ENCODE measurements around the gene LGALS14. TPM values are rescaled to one million over a fixed set of nuclear protein-coding genes. Genes with fewer than 3 reads are reported as not detected.

LGALS14 gene
- total RNA-seq, 4 donors from 2014 or later, result not detected

DNA sequence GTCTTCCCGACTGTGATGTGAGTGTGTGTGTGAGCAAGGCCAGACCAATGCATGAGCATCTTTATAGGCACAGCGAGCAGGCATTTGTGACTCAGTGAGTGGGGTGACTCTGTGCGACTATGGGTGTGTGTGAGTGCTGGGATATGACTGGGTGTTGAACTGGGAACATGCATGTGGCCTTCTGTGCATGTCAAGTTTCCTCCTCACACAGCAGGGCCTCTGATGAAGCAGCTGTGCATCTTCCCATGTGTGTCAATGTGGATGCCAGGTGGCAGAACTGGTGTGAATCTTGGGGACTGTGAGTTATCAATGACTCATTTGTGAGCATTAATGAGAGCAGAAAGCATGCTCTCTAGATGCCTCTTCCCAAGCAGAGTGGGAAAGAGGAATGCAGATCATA lies 12.1 kb upstream of the LGALS14 start:
- ATAC-seq (no peak), DNase-seq (no peak)
- Histone ChIP-seq H3K9me3 (no peaks in the 10 kb centered on the region), H3K4me1 (no peaks in the 10 kb centered on the region), H3K36me3 (no peaks in the 10 kb centered on the region), H3K4me3 (no peak overlapping the region), H3K27me3 (no peaks in the 10 kb centered on the region), H3K27ac (no peak overlapping the region)
- intact Hi-C loops (cut with DNase I; ENCODE audit: low total_unique reads), result no loop called here
- TF ChIP-seq POLR2A (IDR thresholded peaks at IDR 0.05), result no peak
- TF ChIP-seq, protein P1, sequence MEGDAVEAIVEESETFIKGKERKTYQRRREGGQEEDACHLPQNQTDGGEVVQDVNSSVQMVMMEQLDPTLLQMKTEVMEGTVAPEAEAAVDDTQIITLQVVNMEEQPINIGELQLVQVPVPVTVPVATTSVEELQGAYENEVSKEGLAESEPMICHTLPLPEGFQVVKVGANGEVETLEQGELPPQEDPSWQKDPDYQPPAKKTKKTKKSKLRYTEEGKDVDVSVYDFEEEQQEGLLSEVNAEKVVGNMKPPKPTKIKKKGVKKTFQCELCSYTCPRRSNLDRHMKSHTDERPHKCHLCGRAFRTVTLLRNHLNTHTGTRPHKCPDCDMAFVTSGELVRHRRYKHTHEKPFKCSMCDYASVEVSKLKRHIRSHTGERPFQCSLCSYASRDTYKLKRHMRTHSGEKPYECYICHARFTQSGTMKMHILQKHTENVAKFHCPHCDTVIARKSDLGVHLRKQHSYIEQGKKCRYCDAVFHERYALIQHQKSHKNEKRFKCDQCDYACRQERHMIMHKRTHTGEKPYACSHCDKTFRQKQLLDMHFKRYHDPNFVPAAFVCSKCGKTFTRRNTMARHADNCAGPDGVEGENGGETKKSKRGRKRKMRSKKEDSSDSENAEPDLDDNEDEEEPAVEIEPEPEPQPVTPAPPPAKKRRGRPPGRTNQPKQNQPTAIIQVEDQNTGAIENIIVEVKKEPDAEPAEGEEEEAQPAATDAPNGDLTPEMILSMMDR (IDR thresholded peaks at IDR 0.05 in 4 of 5, conservative IDR thresholded peaks at IDR 0.05 in 1 of 5), result no peak
- in situ Hi-C loops (cut with MboI; ENCODE audit: low sequenced_read_pairs in 4 of 4), result no loop called here

DNA sequence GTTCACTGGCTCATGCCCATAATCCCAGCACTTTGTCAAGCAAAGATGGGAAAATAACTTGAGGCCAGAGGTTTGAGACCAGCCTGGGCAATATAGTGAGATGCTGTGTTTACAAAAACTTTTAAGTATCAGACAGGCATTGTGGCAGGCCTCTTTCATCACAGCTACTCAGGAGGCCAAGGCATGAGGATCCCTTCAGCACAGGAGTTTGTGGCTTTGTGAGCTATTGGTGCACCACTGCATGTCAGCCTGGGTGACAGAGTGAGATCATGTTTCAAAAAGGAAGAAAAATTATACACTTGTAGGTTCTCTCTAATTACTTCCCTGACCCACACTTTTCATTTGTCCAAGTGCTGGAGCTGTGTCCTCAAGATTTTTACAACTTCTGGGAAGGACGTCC lies 11.5 kb upstream of the LGALS14 start:
- Histone ChIP-seq H3K4me1 (no peaks in the 10 kb centered on the region), H3K27ac (no peak overlapping the region), H3K36me3 (no peaks in the 10 kb centered on the region), H3K4me3 (no peak overlapping the region), H3K9me3 (no peaks in the 10 kb centered on the region), H3K27me3 (no peaks in the 10 kb centered on the region)
- no peak for DNase-seq
- TF ChIP-seq, protein P1 (IDR thresholded peaks at IDR 0.05 in 4 of 5, conservative IDR thresholded peaks at IDR 0.05 in 1 of 5), result no peak
- TF ChIP-seq POLR2A (IDR thresholded peaks at IDR 0.05), result no peak
- intact Hi-C loops (cut with DNase I; ENCODE audit: low total_unique reads) (no loop called here), in situ Hi-C loops (cut with MboI; ENCODE audit: low sequenced_read_pairs in 4 of 4) (no loop called here)
- no peak for ATAC-seq

DNA sequence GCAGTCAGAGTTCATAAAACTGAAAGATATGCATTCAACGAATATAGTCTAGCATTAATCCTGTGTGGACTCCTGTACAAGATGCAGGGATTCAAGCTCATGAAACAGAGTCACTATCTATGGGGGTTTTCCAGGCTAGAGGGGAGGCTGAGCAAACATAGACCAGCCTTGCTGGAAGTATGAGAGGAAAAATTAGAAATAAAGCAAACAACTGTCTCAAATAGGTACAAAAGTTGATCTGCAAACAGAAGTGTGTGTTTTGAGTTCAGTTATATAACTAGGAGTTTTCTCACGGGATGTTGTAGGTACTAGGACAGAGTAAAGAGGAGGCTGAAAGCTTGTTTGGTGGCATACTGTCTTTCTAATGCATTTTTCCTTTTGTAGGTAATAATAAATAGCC lies 8.5 kb upstream of the LGALS14 start:
- DNase-seq, result no peak
- in situ Hi-C loops (cut with MboI; ENCODE audit: low sequenced_read_pairs in 4 of 4), result no loop called here
- no peak overlapping the region for H3K4me3 ChIP-seq

DNA sequence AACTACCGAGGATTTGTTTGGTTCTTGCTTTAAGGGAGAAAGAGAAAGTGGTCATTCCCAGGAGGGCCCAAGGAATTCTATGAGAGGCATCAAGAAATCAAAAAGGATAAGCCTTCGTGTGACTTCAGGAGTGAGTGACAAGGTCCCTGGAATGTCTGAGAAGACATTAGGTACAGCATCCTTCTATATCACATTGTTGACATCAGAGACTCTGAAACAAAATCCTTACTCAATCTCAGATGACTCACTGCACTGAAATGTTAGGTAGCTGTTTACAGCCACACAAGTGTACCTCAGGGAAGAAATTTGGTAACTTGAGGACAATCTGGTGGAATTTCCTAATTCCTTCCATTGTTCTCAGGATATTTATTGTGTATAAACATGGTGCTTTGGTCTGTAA lies 7.9 kb upstream of the LGALS14 start:
- Histone ChIP-seq H3K4me3 (no peak overlapping the region), H3K27me3 (no peaks in the 10 kb centered on the region), H3K4me1 (no peaks in the 10 kb centered on the region), H3K27ac (no peak overlapping the region), H3K36me3 (no peaks in the 10 kb centered on the region), H3K9me3 (no peaks in the 10 kb centered on the region)
- DNase-seq, result no peak
- ATAC-seq, result peak in 1 of 2 donors; percentile 36
- in situ Hi-C loops (cut with MboI; ENCODE audit: low sequenced_read_pairs in 4 of 4) (no loop called here), intact Hi-C loops (cut with DNase I; ENCODE audit: low total_unique reads) (no loop called here)
- TF ChIP-seq, protein P1 (IDR thresholded peaks at IDR 0.05 in 4 of 5, conservative IDR thresholded peaks at IDR 0.05 in 1 of 5), result no peak

More for the DNA sequence above, 8.5 kb upstream of the LGALS14 start:
- Histone ChIP-seq H3K27ac (no peak overlapping the region), H3K27me3 (no peaks in the 10 kb centered on the region), H3K4me1 (no peaks in the 10 kb centered on the region), H3K9me3 (no peaks in the 10 kb centered on the region), H3K36me3 (no peaks in the 10 kb centered on the region)
- intact Hi-C loops (cut with DNase I; ENCODE audit: low total_unique reads), result no loop called here
- no peak for TF ChIP-seq POLR2A (IDR thresholded peaks at IDR 0.05)
- TF ChIP-seq, protein P1 (IDR thresholded peaks at IDR 0.05 in 4 of 5, conservative IDR thresholded peaks at IDR 0.05 in 1 of 5), result no peak
- ATAC-seq, result no peak

DNA sequence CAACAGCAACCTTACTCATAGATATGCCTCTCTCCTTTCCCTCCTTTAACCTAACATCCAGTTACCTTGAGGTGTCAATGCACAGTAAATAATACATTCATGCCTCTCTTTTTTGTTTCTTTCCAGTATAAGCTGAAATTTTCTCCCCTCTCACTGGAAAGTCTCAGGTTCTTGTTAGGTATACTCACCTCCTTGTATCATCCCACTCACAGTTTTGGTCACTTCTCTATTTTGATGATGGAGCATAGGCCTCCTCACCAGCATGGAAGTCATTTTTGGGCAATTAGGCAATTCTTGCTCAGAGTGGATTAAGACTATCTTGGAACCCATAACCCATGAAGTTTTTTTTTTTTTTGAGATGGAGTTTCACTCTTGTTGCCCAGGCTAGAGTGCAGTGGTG lies 5.7 kb upstream of the LGALS14 start:
- no peaks in the 10 kb centered on the region for H3K27me3 ChIP-seq

More for the DNA sequence above, 5.7 kb upstream of the LGALS14 start:
- no peak for TF ChIP-seq POLR2A (IDR thresholded peaks at IDR 0.05)
- TF ChIP-seq, protein P1 (IDR thresholded peaks at IDR 0.05 in 4 of 5, conservative IDR thresholded peaks at IDR 0.05 in 1 of 5), result no peak
- no peaks in the 10 kb centered on the region for H3K4me1 ChIP-seq
- DNase-seq (no peak), ATAC-seq (no peak)
- no peaks in the 10 kb centered on the region for H3K36me3 ChIP-seq
- intact Hi-C loops (cut with DNase I; ENCODE audit: low total_unique reads) (no loop called here), in situ Hi-C loops (cut with MboI; ENCODE audit: low sequenced_read_pairs in 4 of 4) (no loop called here)
- H3K9me3 ChIP-seq, result no peaks in the 10 kb centered on the region
- no peak overlapping the region for H3K27ac ChIP-seq
- H3K4me3 ChIP-seq, result no peak overlapping the region
